AG09309 (cell line): Measurements from ENCODE around the gene SIGMAR1.

Experiments
- DNase-seq: peaks from one replicate; pipeline ENCODE4 v3.0.0-alpha.2; 2010; ENCODE audit warnings: low read depth
- H3K4me3 ChIP-seq: 2 replicates; pipeline ENCODE4 v1.5.1; 2011; ENCODE audit warnings: mild to moderate bottlenecking, low read depth, low read length, moderate library complexity; ENCODE audit not compliant: control insufficient read depth
- TF ChIP-seq, protein P1 (sequence below): IDR thresholded peaks from 2 replicates; pipeline ENCODE4 v1.5.1; 2011; ENCODE audit warnings: mild to moderate bottlenecking, low read depth, low read length, inconsistent platforms; ENCODE audit not compliant: insufficient read depth, control insufficient read depth; ENCODE audit errors: missing control alignments

Gene SIGMAR1

DNA sequence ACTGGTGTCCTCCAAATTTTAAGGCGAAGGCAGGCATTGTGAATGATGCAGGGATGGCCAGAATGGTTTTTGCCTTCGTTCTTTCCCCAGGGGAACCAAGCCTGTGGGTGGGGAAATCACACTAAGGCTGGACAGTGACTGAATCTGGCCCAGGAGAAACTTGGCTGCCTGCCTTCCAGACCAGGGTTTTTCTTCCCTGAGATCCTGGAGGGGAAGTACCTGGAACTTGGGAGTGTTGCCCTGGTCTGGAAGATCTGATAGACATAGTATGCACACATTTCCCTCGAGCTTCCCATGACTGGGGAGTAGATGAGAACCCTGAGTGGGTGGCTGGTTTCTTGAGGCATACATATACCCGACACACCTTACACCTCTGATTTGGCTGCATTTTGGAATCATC, 13.7 kb upstream of the SIGMAR1 start:
- no peak for DNase-seq
- peak overlapping the region; percentile 49 for H3K4me3 ChIP-seq
- TF ChIP-seq, protein P1, sequence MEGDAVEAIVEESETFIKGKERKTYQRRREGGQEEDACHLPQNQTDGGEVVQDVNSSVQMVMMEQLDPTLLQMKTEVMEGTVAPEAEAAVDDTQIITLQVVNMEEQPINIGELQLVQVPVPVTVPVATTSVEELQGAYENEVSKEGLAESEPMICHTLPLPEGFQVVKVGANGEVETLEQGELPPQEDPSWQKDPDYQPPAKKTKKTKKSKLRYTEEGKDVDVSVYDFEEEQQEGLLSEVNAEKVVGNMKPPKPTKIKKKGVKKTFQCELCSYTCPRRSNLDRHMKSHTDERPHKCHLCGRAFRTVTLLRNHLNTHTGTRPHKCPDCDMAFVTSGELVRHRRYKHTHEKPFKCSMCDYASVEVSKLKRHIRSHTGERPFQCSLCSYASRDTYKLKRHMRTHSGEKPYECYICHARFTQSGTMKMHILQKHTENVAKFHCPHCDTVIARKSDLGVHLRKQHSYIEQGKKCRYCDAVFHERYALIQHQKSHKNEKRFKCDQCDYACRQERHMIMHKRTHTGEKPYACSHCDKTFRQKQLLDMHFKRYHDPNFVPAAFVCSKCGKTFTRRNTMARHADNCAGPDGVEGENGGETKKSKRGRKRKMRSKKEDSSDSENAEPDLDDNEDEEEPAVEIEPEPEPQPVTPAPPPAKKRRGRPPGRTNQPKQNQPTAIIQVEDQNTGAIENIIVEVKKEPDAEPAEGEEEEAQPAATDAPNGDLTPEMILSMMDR = no peak

GRCh38 chr9:34650816-34651215, 13.2 kb upstream of the SIGMAR1 start:
- H3K4me3 ChIP-seq = no peak overlapping the region
- TF ChIP-seq, protein P1 = no peak
- DNase-seq = no peak

DNA sequence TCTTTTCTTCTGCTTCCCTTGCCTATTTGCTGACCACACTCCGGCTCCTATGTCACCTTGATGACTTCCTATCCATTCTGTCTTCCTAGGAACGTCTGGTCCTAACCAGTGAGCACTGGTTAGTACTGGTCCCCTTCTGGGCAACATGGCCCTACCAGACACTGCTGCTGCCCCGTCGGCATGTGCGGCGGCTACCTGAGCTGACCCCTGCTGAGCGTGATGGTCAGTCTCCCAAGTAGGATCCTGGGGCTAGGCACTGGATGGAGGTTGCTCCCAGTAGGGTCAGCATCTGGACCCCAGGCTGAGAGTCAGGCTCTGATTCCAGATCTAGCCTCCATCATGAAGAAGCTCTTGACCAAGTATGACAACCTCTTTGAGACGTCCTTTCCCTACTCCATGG, 11.1 kb upstream of the SIGMAR1 start:
- no peak for DNase-seq
- no peak overlapping the region for H3K4me3 ChIP-seq
- TF ChIP-seq, protein P1 = no peak

- TF ChIP-seq, protein P1 = no peak
- peak overlapping the region; percentile 76 for H3K4me3 ChIP-seq
- DNase-seq = no peak
These were observed 10.1 kb upstream of the SIGMAR1 start for GRCh38 chr9:34647651-34648050.

DNA sequence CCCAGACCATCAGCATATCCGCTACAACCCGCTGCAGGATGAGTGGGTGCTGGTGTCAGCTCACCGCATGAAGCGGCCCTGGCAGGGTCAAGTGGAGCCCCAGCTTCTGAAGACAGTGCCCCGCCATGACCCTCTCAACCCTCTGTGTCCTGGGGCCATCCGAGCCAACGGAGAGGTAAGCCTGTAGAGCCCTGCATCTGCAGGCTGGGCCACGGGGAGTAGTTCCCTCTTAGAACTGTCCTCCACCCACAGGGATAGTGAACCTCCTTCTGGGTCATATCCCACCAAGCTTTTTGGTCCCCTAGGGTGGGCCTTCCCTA, 9.5 kb upstream of the SIGMAR1 start:
- no peak for DNase-seq
- peak overlapping the region; percentile 76 for H3K4me3 ChIP-seq
- TF ChIP-seq, protein P1 = no peak

DNA sequence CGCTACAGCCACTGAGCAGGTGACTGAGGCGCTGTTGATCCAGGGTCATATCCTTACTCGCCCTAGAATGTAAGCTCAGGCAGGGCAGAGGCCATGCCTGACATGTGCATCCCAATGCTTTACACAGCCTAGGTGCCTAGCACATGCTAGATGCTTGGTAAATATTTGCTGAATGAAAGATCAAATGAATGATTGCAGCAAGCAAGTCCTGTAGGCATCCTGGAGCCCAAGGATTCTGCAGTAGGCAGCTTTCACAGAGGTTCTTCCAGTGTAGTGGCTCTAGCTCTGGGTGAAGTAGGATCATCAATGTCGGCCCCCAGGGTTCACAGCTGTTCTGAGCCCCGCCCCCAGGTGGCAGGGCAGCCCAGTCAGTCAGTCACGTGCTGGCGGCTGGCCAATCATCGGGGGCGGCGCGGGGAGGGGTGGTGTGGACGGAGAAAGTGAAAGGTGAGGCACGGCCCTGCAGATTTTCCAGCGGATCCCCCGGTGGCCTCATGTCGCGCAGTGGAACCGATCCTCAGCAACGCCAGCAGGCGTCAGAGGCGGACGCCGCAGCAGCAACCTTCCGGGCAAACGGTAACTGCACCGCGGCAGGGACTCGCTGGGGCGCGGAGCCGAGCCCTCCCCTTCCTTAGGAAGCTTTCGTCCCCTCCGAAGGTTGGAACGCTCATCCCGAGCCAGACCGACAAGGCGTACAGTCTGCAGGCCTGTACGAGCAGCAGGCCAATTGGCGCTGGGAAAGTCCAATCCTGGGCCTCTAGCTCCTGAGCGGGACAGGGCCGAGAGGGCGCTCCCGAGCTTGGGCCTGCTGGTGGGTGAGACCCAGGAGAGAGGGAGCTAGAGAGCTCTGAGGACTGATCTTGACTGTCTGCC, 8.9 kb upstream of the SIGMAR1 start, which contains the start of gene GALT:
Gene GALT (plus strand): TSS at position 465 of the 873 bp plus-strand sequence. CDS start 30 bp downstream, at position 495.
- DNase-seq = peak; percentile 46
- TF ChIP-seq, protein P1 = peak; percentile 58
- H3K4me3 ChIP-seq = peak within 1 kb of the TSS; percentile 76
